ENCODE results near the gene GPNMB.

GPNMB gene

GRCh38 chr7:23230641-23231101 is 15.9 kb upstream of the GPNMB start:
- DNase-seq, result no peak

- no peak for DNase-seq
Observed at GRCh38 chr7:23232966-23233365, 13.6 kb upstream of the GPNMB start.

GRCh38 chr7:23234569-23235296 is 11.8 kb upstream of the GPNMB start:
- DNase-seq, result no peak

DNA sequence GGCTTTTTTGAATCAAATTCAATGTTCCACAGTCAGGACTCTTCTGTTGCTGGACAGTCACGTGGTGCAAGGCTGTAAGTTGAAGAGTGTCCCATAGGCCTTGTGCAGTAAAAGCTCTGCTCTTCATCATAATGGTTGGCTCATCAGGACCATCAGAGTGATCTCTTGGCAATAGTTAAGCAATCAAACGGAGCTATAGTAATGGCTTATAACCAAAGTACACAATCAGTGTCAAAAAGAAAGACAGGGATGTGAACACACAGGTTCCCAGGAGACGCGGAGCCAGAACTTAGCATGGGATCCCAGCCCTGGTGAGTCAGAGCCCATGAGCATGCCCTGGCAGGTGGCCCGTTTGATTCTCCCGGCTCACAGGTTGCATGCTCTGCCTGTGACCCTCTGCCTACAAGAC is 10.8 kb upstream of the GPNMB start:
- DNase-seq, result no peak

- no peak for DNase-seq
Observed at GRCh38 chr7:23237000-23237399, 9.6 kb upstream of the GPNMB start.

DNA sequence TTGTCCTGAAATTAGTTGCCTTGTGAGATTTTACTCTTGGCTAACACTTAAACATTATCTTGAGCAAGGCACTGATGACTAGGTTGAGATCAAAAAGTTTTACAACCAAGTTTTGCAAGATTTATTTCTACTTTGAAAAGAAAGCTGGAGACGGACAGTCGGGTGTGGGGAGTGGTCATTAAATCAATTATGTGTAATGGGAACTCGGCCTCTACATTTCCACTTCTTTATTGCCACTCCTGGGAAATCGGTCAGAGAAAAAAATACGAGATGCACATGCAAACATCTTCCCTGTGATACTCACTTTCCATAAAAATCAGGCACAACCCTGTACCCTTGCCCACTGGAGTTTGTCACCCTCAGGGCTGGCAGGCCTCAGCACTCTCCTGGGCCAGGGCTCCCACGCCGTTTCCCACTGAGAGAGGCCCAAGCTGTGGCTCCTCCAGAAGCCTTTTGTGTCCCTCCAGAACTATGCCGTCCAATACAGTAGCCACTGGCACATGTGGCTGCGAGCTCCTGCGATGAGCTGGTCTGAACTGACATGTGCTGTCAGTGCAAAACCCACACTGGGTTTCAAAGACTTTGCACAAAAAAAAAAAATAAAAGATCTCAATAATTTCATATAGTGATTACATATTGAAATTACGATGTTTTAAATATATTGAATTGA is 7.5 kb upstream of the GPNMB start:
- DNase-seq, result no peak

DNA sequence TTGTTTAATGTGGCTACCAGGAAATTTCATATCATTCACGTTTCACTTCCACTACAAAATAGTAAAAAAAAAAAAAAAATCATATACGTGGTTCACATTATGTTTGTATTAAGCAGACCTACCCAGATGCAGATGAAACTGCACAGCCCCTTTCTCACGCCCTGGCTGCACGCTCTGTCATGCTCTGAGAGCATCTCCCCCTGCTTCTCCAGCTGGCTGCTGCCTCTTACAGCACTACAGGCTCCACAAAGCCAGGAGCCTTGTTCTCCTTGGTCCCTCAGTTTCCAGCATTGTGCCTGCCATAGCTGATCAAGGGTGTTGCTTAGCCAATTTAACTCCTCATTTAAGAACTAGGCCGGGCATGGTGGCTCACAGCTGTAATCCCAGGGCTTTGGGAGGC is 6.9 kb upstream of the GPNMB start:
- DNase-seq, result no peak

- no peak for DNase-seq
Observed at GRCh38 chr7:23242321-23242720, 4.3 kb upstream of the GPNMB start.

DNA sequence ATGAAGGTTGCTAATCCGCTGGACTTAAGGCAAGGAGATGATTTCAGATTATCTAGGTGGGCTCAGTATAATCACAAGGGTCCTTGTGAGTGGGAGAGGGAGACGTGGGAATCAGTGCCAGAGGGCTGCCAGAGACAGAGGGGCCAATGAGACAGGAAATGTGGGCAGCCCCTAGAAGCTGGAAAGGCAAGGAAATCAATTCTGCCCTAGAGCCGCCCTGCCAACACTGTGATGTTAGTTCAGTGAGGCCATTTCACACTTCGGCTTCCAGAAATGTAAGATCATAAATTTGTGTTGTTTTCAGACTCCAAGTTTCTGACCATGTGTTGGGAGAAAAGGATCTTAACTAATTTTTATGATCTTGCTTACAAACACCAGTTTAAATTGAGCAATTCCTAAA is 3.6 kb upstream of the GPNMB start:
- DNase-seq, result no peak

DNA sequence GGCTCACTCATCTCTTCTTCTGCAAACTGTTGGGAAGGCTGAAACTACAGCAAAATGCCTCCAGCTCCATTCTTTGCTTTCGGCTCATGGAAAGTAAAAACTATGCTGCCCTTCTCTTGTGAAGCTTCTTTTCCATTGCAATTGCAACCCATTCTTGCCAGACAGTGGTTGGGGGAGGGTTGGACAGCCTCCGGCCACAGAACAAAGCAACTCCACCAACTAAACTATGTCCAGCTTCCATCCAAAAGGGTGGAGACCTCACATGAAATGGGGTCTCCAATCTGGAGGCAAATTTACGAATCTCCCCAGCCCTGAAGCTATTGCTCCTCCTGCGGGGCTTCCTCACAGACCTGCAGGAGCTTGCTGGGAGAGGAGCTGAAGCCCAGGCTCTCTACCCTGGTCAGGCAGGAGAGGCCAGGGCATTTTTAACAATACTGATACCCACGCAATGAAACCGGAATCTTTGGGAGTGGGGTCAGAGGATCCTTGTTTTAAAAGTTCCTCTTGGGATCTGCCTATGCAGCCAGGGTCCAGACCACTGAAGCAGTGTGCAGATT is 549 bp downstream of the GPNMB start:
- DNase-seq, result no peak

- no peak for DNase-seq
Observed at GRCh38 chr7:23247603-23248335, 1.2 kb downstream of the GPNMB start.

- DNase-seq, result no peak
Observed at GRCh38 chr7:23249486-23249885, 2.9 kb downstream of the GPNMB start.

GRCh38 chr7:23254051-23254681 is 7.6 kb downstream of the GPNMB start:
- DNase-seq, result no peak

DNA sequence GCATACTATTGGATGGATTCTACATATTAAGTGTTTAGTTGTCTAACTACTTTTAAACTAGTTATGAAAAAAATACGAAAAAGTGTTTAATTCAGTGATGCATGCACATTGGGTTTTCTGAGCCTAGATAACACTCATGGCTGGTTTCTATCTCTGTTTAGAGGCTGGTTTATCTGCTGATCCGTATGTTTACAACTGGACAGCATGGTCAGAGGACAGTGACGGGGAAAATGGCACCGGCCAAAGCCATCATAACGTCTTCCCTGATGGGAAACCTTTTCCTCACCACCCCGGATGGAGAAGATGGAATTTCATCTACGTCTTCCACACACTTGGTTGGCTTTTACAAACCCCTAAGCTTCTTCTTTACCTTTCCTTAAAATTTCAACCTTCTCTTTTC is 10.2 kb downstream of the GPNMB start:
- no peak for DNase-seq

DNA sequence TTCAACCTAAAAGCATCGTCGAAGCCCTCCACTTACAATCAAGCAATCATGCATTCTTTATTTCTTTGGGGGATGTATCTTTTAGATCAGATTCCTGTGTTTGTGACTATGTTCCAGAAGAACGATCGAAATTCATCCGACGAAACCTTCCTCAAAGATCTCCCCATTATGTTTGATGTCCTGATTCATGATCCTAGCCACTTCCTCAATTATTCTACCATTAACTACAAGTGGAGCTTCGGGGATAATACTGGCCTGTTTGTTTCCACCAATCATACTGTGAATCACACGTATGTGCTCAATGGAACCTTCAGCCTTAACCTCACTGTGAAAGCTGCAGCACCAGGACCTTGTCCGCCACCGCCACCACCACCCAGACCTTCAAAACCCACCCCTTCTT is 13.8 kb downstream of the GPNMB start:
- DNase-seq, result no peak

DNA sequence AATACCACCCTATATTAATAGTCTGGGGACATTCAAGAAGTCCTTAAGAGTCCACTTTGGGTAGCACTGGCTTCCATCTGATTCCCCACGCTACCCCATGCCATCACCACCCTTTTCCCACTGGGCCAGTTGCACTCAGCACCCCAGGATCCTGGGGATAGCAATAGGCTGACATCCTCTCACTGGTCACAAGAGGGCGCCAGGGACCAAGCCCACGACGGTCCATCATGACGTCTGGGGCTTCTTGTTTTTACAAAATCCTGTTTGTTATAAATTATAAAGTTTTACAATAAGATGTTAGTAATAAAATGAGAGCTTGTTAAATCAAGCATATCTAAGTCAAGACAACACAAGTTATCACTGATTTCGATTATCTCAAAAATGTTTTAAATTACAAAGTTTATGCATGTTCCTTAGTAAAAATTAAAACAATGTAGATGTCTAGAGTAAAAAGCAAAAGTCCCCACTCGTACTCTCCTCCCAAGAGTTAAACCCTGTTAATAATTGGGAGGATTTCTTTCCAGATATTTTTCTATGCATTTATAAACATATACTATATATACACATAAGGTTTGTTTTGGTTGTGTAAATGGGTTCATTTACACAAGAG is 15.4 kb downstream of the GPNMB start:
- peak in 4 of 5 donors; percentile 24 to 61 (median 41) for DNase-seq

GRCh38 chr7:23264916-23265458 is 18.4 kb downstream of the GPNMB start:
- DNase-seq, result peak in 1 of 5 donors; percentile 21

DNA sequence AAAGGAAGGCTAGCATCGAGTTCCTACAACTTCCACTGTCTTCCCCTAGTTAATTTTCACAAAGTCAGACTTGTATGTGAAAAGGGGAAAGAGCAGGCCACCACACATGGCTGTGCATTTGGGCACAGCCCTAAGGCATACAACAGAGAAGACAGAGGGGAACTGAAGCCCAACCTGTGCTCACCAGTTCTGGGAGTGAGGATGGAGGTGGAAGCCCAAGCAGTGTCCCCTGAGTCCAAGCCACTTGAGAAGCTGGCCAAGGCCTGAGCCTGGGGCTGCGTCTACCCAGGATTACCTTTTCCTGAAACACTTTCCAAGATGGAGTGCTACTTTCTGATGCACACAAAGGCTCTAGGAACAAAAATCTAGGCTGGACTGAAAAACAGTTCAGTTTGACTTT is 20.3 kb downstream of the GPNMB start:
- no peak for DNase-seq

- DNase-seq, result no peak
Observed at GRCh38 chr7:23267357-23267756, 20.8 kb downstream of the GPNMB start.

GRCh38 chr7:23268167-23268566 is 21.6 kb downstream of the GPNMB start:
- DNase-seq, result no peak

GRCh38 chr7:23268746-23269145 is 22.2 kb downstream of the GPNMB start:
- no peak for DNase-seq

DNA sequence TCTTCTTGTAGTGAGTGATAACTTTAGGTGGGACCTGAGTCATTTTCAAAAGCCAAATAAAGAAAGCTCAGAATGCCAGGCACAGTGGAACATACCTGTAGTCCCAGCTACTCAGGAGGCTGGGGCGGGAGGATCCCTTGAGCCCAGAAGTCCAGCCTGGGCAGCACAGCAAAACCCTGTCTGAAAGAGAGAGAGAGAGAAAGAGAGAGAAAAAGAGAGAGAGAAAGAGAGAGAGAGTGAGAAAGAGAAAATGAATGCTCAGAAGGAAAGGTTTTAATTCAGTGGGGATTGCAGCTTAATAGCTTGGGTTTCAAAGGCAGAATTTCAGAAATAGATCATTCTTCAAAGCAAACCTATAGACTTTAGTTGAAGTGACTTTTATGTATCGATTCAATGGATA is 25.7 kb downstream of the GPNMB start:
- no peak for DNase-seq

Data from T-helper 1 cell (primary cell).